Psoas muscle (tissue), 8 donors: ENCODE measurements around the gene STX12. TPM values are rescaled to one million over a fixed set of nuclear protein-coding genes. Genes with fewer than 3 reads are reported as not detected.

Experiments
- ATAC-seq, 4 donors: fragments of 200-7000 bp; cut with Tn5 transposase; one replicate each; pipeline ENCODE4 v1.9.1; 2020; ENCODE audit warnings: moderate library complexity in 3 of 4, mild to moderate bottlenecking in 2 of 4
- DNase-seq, 2 donors: peaks; one replicate each; pipeline ENCODE4 v3.0.0-alpha.2; 2020
- H3K27ac ChIP-seq: fragments of 200-600 bp; one replicate; pipeline ENCODE4 v1.8.0; 2022
- H3K27me3 ChIP-seq, 3 donors: fragments of 200-600 bp in 1 of 3; one replicate each; pipeline versions ENCODE4 v1.6.1 to v1.8.0; 2013 to 2022; ENCODE audit warnings: low read length in 2 of 3, mild to moderate bottlenecking in 2 of 3, moderate library complexity in 1 of 3; ENCODE audit not compliant: insufficient read depth in 3 of 3
- H3K36me3 ChIP-seq, 2 donors: fragments of 200-600 bp in 1 of 2; one replicate each; pipeline versions ENCODE4 v1.6.1 to v1.8.0; 2013 to 2022; ENCODE audit warnings: low read depth in 1 of 2, mild to moderate bottlenecking in 1 of 2, moderate library complexity in 1 of 2; ENCODE audit not compliant: insufficient read depth in 1 of 2
- H3K4me1 ChIP-seq: fragments of 200-600 bp; one replicate; pipeline ENCODE4 v1.8.0; 2022
- H3K4me3 ChIP-seq: fragments of 200-600 bp; one replicate; pipeline ENCODE4 v1.8.0; 2022; ENCODE audit warnings: mild to moderate bottlenecking
- H3K9me3 ChIP-seq: fragments of 200-600 bp; one replicate; pipeline ENCODE4 v1.8.0; 2022
- CTCF ChIP-seq: fragments of 200-600 bp; IDR thresholded peaks from one replicate; pipeline ENCODE4 v1.8.0; 2022; ENCODE audit warnings: antibody characterized with exemption
- WGBS, 3 donors: extraction: QIAGEN DNeasy Blood & Tissue Kit; methylation state at CpG; one replicate each; pipeline versions ENCODE4 v1.1.6 to v1.1.7; 2013; 5-methylcytosine and 5-hydroxymethylcytosine counted together
- intact Hi-C, 2 donors: fragments of 100-400 bp; cut with DNase I; formaldehyde crosslinking; loops; one replicate each; pipeline versions ENCODE4 v1.11.0 to v1.14.2; 2022
- polyA plus RNA-seq, 3 donors: library from polyadenylated mRNA; stranded (reverse); fragments of 200-250 nt; gene quantifications; one replicate each; pipeline ENCODE4 v1.2.3, GENCODE V29; 2013
- total RNA-seq, 4 donors: library from RNA; stranded (reverse); fragmentation: NEBNext Ultra II Directional in 2 of 4; extraction: Animal tissue kit (Norgen Biotek cat#: 25700) in 2 of 4; gene quantifications; one replicate each; pipeline versions ENCODE4 v1.2.1 to v1.2.4, GENCODE V29; 2021 to 2023
- donor health status: healthy with polysubstance abuse.
- donor health status: DM: no; HTN: no; CAD: no; lungs with moderate emphysema.
- donor health status: Bipolar disorder and iron deficiency.
- donor health status: healthy.
- donor health status: DM: yes; HTN: yes; CAD: no.
- donor health status: DM: no; HTN: no; CAD: no.
- donor health status: DM: no; HTN: no; CAD: no.
- donor health status: DM: yes; HTN: yes; CAD: no.

The STX12 gene
- total and polyA plus RNA-seq, 7 donors = 14.5 to 33.6 (median 24.7) TPM

- DNase-seq = peak in 1 of 2 donors; percentile 53
- Histone ChIP-seq H3K36me3 (no peaks in the 10 kb centered on the region), H3K27ac (no peak overlapping the region), H3K27me3 (peaks cover 0 to 20% (median 0%) of the 10 kb centered on the region in 3 donors), H3K9me3 (no peaks in the 10 kb centered on the region), H3K4me1 (no peaks in the 10 kb centered on the region), H3K4me3 (peak overlapping the region; percentile 78)
- WGBS, 3 donors = 62 to 80% (median 77%) methylated on average over 16 of the region's 16 CpGs
- no peak for TF ChIP-seq CTCF
- intact Hi-C loops = no loop called here
- ATAC-seq = peak in 1 of 4 donors; percentile 15
These were observed 100.8 kb downstream of the STX12 start for GRCh38 chr1:27873671-27874384.

Other genes starting within 250 kb of the STX12 start
- gene AHDC1, start 169.1 kb upstream of the STX12 start, total RNA-seq = 10 to 100 TPM; 35.9 to 65.2 (median 59.0) TPM
- gene AHDC1, start 169.1 kb upstream of the STX12 start, polyA plus RNA-seq = 10 to 100 TPM in 1 of 3 donors, 1 to 10 TPM in 2; 6.4 to 19.8 (median 9.7) TPM
- 1 to 10 TPM; 1.3 to 3.5 (median 3.1) TPM for gene FGR, start 138.0 kb upstream of the STX12 start, total RNA-seq
- gene FGR, start 138.0 kb upstream of the STX12 start, polyA plus RNA-seq = 1 to 10 TPM; 1.7 to 3.8 (median 2.0) TPM
- 10 to 100 TPM in 3 of 4 donors, 1 to 10 TPM in 1; 7.8 to 25.8 (median 15.3) TPM for gene IFI6, start 101.0 kb upstream of the STX12 start, total RNA-seq
- gene IFI6, start 101.0 kb upstream of the STX12 start, polyA plus RNA-seq = 10 to 100 TPM; 13.9 to 20.9 (median 18.8) TPM
- 10 to 100 TPM in 1 of 4 donors, 1 to 10 TPM in 3; 7.6 to 10.7 (median 9.3) TPM for gene FAM76A, start 47.3 kb upstream of the STX12 start, total RNA-seq
- 1 to 10 TPM; 2.7 to 6.7 (median 3.3) TPM for gene FAM76A, start 47.3 kb upstream of the STX12 start, polyA plus RNA-seq
- gene PPP1R8, start 57.6 kb downstream of the STX12 start, total RNA-seq = 10 to 100 TPM; 20.6 to 28.2 (median 24.5) TPM
- 10 to 100 TPM; 18.5 to 46.1 (median 32.4) TPM for gene PPP1R8, start 57.6 kb downstream of the STX12 start, polyA plus RNA-seq
- gene THEMIS2, start 99.3 kb downstream of the STX12 start, total RNA-seq = 1 to 10 TPM; 3.7 to 5.1 (median 3.9) TPM
- 1 to 10 TPM; 1.5 to 6.1 (median 1.7) TPM for gene THEMIS2, start 99.3 kb downstream of the STX12 start, polyA plus RNA-seq
- gene RPA2, start 141.4 kb downstream of the STX12 start, total RNA-seq = 10 to 100 TPM; 42.5 to 72.3 (median 47.7) TPM
- 10 to 100 TPM; 43.8 to 79.6 (median 71.5) TPM for gene RPA2, start 141.4 kb downstream of the STX12 start, polyA plus RNA-seq
- gene SMPDL3B, start 161.8 kb downstream of the STX12 start, total RNA-seq = not detected
- gene SMPDL3B, start 161.8 kb downstream of the STX12 start, polyA plus RNA-seq = under 1 TPM in 2 of 3 donors, not detected in 1; 0.03 to 0.05 TPM
- gene XKR8, start 186.8 kb downstream of the STX12 start, total RNA-seq = 1 to 10 TPM; 3.8 to 5.8 (median 4.3) TPM
- gene XKR8, start 186.8 kb downstream of the STX12 start, polyA plus RNA-seq = 1 to 10 TPM; 3.3 to 5.2 (median 4.5) TPM